OCI-LY7 (cell line): Measurements from ENCODE around the gene CTR9.

Experiments
- CTCF ChIP-seq: fragments of 200-600 bp; sonication (generic); conservative IDR thresholded peaks from 2 replicates; pipeline ENCODE4 v1.5.1; 2014; ENCODE audit warnings: mild to moderate bottlenecking, antibody characterized with exemption, low read length, moderate library complexity, mixed read lengths
- EZH2phosphoT487 ChIP-seq: fragments of 200-600 bp; sonication (generic); IDR thresholded peaks from 2 replicates; pipeline ENCODE4 v1.6.1; 2018; ENCODE audit warnings: low read depth, borderline replicate concordance, mild to moderate bottlenecking, mixed run types, antibody characterized with exemption, low read length, moderate library complexity, mixed read lengths

GRCh38 chr11:10722307-10722706 is 28.7 kb upstream of the CTR9 start:
- TF ChIP-seq CTCF = no peak
- TF ChIP-seq EZH2phosphoT487 = no peak
